ENCODE data around the gene STIM1.
"Not testable (repeated sequence)": the region's sequence is repeated elsewhere in the genome, so short reads cannot be mapped to it uniquely, and the experiment has no call there.

STIM1 gene

DNA sequence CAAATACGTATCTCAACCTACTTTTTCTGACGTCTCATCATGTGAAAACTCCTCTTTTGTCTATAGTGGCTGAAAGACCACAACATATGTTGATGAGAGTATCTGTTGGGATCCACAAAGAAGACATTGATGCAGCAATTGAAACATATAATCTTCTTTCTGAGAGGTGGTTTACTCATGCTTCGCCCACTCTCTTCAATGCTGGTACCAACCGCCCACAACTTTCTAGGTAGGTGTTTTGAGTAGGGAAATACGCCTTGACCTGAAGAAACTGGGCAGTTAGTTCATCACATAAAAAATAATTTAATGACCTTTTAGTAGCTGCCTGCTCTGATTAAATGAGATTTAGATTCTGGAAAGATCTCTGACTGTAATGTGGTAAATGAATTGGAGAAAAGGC lies 256.4 kb downstream of the STIM1 start:
- no peak for DNase-seq (ENCODE audit: low read depth in 2 of 2)

DNA sequence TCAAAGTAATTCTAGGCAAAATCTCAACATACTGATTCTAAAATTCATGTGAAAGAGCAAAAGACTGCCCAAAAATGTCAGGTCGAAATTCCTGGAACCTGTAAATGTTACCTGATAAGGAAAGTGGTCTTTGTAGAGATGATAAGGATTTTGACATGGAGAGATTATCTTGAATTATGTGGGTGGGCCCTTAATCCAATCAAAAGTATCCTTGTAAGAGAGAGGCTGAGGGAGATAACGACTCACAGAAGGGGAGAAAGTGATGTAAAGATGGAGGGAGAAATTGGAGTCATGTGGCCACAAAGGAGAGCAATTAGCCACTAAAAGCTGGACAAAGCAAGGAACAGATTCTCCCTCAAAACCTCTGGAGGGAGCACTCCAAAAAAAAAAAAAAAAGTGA lies 259.7 kb downstream of the STIM1 start:
- no peak for DNase-seq (ENCODE audit: low read depth in 2 of 2)

DNA sequence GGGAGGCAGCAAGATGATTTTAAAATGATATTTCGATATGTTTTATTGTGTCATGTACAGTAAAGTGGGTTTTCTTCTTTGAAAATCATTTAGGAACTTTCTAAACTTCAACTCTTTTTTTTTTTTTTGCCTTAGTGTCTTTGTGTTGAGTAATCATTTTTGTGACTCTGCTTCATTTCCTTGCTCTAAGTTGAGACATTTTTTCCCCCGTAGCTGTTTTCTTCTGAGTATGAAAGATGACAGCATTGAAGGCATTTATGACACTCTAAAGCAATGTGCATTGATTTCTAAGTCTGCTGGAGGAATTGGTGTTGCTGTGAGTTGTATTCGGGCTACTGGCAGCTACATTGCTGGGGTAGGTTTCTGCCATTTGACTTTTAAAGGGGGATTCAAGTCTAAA lies 262.6 kb downstream of the STIM1 start:
- DNase-seq (ENCODE audit: low read depth in 2 of 2): no peak

DNA sequence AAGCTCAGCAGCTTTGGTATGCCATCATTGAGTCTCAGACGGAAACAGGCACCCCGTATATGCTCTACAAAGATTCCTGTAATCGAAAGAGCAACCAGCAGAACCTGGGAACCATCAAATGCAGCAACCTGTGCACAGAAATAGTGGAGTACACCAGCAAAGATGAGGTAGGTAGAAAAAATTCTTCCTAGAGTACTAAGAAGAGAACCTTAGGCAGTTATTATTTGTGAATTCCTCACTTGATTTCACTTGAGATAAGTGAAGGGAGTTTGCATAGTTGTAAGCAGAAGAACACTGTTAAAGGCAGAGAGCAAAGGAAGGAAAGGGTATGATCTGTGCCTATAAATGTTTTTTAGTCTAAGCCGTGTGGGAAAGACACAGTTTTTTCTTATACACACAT lies 267.8 kb downstream of the STIM1 start:
- no peak for DNase-seq (ENCODE audit: low read depth in 2 of 2)

DNA sequence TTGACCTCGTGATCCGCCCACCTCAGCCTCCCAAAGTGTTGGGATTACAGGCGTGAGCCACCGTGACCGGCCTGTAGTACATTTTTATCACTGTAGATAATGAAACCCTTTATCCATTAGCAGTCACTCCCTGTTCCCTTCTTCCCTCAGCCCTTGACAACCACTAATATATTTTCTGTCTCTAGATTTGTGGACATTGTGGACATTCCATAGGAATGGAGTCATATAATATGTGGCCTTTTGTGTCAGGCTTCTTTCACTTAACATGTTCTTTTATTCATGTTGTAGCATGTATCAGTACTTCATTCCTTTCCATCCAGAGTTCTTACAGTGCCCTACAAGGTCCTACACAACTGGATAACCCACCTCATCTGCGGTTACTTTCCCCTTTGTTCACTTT lies 269.7 kb downstream of the STIM1 start:
- no peak for DNase-seq (ENCODE audit: low read depth in 2 of 2)

DNA sequence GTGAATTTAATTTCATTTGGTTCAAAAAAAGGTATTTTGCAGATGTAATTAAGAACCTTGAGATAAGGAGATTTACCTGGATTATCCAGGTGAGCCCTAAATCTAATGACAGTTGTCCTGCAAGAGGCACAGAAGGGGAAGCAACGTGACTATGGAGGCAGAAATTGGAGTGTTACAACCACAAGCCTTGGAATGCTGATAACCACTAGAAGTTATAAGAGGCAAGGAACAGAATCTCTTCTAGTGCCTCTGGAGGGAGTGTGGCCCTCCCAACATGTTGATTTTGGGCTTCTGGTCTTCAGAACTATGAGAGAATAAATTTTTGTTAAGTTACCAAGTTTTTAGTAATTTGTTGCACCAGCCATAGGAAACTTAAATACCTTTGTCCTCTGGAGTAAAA lies 271.9 kb downstream of the STIM1 start:
- DNase-seq (ENCODE audit: low read depth in 2 of 2): no peak

DNA sequence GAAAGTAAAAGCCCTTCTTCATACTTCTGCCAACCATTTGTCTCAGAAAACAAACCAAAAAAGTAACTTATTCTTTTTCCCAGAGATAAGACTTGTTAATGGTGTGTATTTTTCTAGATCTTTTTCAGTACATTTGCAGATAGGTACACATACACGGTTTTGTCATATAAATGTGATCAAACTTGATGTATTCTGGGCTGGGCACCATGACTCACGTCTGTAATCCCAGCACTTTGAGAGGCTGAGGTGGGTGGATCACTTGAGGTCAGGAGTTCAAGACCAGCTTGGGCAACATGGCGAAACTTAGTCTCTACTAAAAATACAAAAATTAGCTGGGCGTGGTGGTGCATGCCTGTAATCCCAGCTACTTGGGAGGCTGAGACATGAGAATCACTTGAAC lies 274.8 kb downstream of the STIM1 start:
- not testable (repeated sequence) for DNase-seq (ENCODE audit: low read depth in 2 of 2)

DNA sequence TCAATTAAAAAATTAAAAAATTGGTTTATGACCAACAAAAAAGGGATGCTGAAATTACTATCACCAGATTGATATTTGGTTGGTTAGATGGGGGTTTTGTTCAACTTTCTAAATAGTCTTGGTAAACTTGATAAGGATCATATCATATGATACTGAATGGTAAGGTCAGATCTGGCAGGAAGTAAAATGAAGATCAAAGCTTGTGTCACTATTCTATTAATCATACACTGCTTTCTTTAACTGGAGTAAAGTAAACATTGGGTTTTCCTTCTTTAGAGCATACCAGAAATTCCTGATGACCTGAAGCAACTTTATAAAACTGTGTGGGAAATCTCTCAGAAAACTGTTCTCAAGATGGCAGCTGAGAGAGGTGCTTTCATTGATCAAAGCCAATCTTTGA lies 279.3 kb downstream of the STIM1 start:
- DNase-seq (ENCODE audit: low read depth in 2 of 2): no peak

DNA sequence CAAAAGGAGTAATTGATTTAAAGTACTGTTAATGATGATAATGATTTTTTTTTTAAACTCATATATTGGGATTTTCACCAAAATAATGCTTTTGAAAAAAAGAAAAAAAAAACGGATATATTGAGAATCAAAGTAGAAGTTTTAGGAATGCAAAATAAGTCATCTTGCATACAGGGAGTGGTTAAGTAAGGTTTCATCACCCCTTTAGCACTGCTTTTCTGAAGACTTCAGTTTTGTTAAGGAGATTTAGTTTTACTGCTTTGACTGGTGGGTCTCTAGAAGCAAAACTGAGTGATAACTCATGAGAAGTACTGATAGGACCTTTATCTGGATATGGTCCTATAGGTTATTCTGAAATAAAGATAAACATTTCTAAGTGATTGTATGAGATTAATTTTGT lies 283.0 kb downstream of the STIM1 start:
- DNase-seq (ENCODE audit: low read depth in 2 of 2): no peak

DNA sequence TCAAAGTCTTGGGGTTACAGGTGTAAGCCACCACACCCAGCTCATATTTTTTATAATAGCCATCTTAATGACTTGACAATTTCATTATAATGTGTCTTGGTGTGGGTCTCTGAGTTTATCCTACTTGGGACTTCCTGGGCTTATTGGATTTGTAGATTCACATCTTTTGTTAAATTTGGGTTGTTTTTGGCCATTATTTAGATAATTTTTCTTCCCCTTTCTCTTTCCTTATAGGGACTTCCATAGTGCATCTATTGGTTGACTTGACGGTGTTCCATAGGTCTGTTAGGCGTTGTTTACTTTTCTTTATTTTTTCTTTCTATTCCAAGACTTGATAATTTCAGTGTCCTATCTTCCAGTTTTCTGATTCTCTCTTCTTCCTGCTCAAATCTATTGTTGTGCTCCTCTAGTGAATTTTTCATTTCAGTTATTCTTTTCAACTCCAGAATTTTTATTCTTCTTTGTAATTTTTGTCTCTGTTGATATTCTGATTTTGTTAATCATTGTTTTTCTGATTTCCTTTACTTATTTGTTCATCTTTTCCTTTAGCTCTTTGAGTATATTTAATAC lies 284.7 kb downstream of the STIM1 start:
- no peak for DNase-seq (ENCODE audit: low read depth in 2 of 2)

Measured in stimulated activated CD8-positive, alpha-beta memory T cell treated with anti-CD3 and anti-CD28 coated beads, Interleukin-15, amount 100 ng/mL, for 4 hours (primary cell).